IMR-90 (cell line): ENCODE results near the gene AMDHD2. TPM values are rescaled to one million over a fixed set of nuclear protein-coding genes. Genes with fewer than 3 reads are reported as not detected.

Experiments
- ATAC-seq: fragments of 200-7000 bp; cut with Tn5 transposase; 2 replicates; pipeline ENCODE4 v1.9.1; 2020; ENCODE audit warnings: low read depth, mild to moderate bottlenecking, moderate library complexity
- BruUV-seq: library from RNA; stranded (reverse); fragments of 400-500 nt; replicated peaks from 2 replicates; lab custom pipeline; 2021; lab: Mats Ljungman, UMichigan
- CTCF ChIA-PET: fragments of 300-600 bp; formaldehyde crosslinking; extraction: SDS; loops from one replicate; lab custom pipeline; 2021; ENCODE audit warnings: antibody characterized with exemption; lab: Yijun Ruan, JAX
- POLR2A ChIA-PET: fragments of 300-600 bp; sonication (Branson Sonifier 250); formaldehyde crosslinking; loops from one replicate; lab custom pipeline; 2022; ENCODE audit warnings: antibody characterized with exemption; ENCODE audit not compliant: unreplicated experiment; lab: Charles Lee
- DNase-seq: peaks from one replicate; pipeline ENCODE4 v3.0.0; 2013
- H2AFZ ChIP-seq: replicated peaks from 2 replicates; pipeline ENCODE3; 2013; ENCODE audit warnings: low read length, mild to moderate bottlenecking; ENCODE audit not compliant: poor library complexity
- H2AK5ac ChIP-seq: 2 replicates; pipeline ENCODE4 v1.6.1; 2013; ENCODE audit warnings: low read depth, low read length, inconsistent platforms
- H2AK9ac ChIP-seq: replicated peaks from 2 replicates; pipeline ENCODE3; 2013; ENCODE audit warnings: mild to moderate bottlenecking, low read depth, low read length, moderate library complexity; ENCODE audit not compliant: poor library complexity
- H2BK120ac ChIP-seq: 2 replicates; pipeline ENCODE4 v1.6.1; 2013; ENCODE audit warnings: low read depth, low read length, inconsistent platforms
- H2BK15ac ChIP-seq: 3 replicates; pipeline ENCODE4 v1.6.1; 2013; ENCODE audit warnings: low read depth, low read length, inconsistent platforms
- H2BK20ac ChIP-seq: 2 replicates; pipeline ENCODE4 v1.6.1; 2013; ENCODE audit warnings: low read depth, mild to moderate bottlenecking, inconsistent platforms, low read length, moderate library complexity
- H2BK5ac ChIP-seq: 2 replicates; pipeline ENCODE4 v1.6.1; 2013; ENCODE audit warnings: mild to moderate bottlenecking, low read depth, low read length, inconsistent platforms; ENCODE audit not compliant: poor library complexity, severe bottlenecking
- H3K14ac ChIP-seq: replicated peaks from 2 replicates; pipeline ENCODE4 v1.6.1; 2013; ENCODE audit warnings: low read depth, low read length, inconsistent platforms
- H3K18ac ChIP-seq: 2 replicates; pipeline ENCODE4 v1.6.1; 2013; ENCODE audit warnings: low read depth, low read length, control low read depth
- H3K23ac ChIP-seq: 2 replicates; pipeline ENCODE4 v1.6.1; 2013; ENCODE audit warnings: low read depth, low read length, inconsistent platforms
- H3K27ac ChIP-seq: 2 replicates; pipeline ENCODE4 v1.5.1; 2013; ENCODE audit warnings: mild to moderate bottlenecking, control low read depth, low read length; ENCODE audit not compliant: insufficient read depth
- H3K27me3 ChIP-seq: 2 replicates; pipeline ENCODE4 v1.6.1; 2013; ENCODE audit warnings: low read length; ENCODE audit not compliant: control insufficient read depth, insufficient read depth
- H3K36me3 ChIP-seq: 2 replicates; pipeline ENCODE4 v1.6.1; 2013; ENCODE audit warnings: low read length, mixed read lengths; ENCODE audit not compliant: control insufficient read depth, insufficient read depth
- H3K4ac ChIP-seq: 2 replicates; pipeline ENCODE4 v1.6.1; 2013; ENCODE audit warnings: low read depth, low read length, inconsistent platforms
- H3K4me1 ChIP-seq: 2 replicates; pipeline ENCODE4 v1.6.1; 2013; ENCODE audit warnings: low read length, mixed read lengths; ENCODE audit not compliant: control insufficient read depth, insufficient read depth
- H3K4me2 ChIP-seq: 2 replicates; pipeline ENCODE4 v1.6.1; 2013; ENCODE audit warnings: low read depth, mild to moderate bottlenecking, control low read depth, low read length, moderate library complexity
- H3K4me3 ChIP-seq: 2 replicates; pipeline ENCODE4 v1.5.1; 2013; ENCODE audit warnings: low read depth, mild to moderate bottlenecking, control low read depth, low read length, moderate library complexity; ENCODE audit not compliant: insufficient read depth
- H3K56ac ChIP-seq: 2 replicates; pipeline ENCODE4 v1.6.1; 2013; ENCODE audit warnings: low read length, inconsistent platforms; ENCODE audit not compliant: insufficient read depth; ENCODE audit errors: extremely low read depth
- H3K79me1 ChIP-seq, 2 experiments: 2 replicates each; pipeline ENCODE4 v1.6.1; 2013; ENCODE audit warnings: low read length in 2 of 2, inconsistent platforms in 1 of 2, low read depth in 1 of 2
- H3K9ac ChIP-seq: 2 replicates; pipeline ENCODE4 v1.6.1; 2013; ENCODE audit warnings: low read depth, low read length, control low read depth
- H3K9me1 ChIP-seq: 2 replicates; pipeline ENCODE4 v1.6.1; 2013; ENCODE audit warnings: low read length, inconsistent platforms; ENCODE audit not compliant: insufficient read depth
- H3K9me3 ChIP-seq: 2 replicates; pipeline ENCODE4 v1.6.1; 2013; ENCODE audit warnings: low read length; ENCODE audit not compliant: control insufficient read depth, insufficient read depth
- H4K20me1 ChIP-seq: 2 replicates; pipeline ENCODE4 v1.6.1; 2013; ENCODE audit warnings: low read length, inconsistent platforms; ENCODE audit not compliant: insufficient read depth
- H4K5ac ChIP-seq: 2 replicates; pipeline ENCODE4 v1.6.1; 2013; ENCODE audit warnings: mild to moderate bottlenecking, low read depth, low read length, control low read depth
- H4K8ac ChIP-seq, 2 experiments: 2 replicates each; pipeline ENCODE4 v1.6.1; 2013; ENCODE audit warnings: low read depth in 2 of 2, low read length in 2 of 2, control low read depth in 1 of 2, inconsistent platforms in 1 of 2
- H4K91ac ChIP-seq: 2 replicates; pipeline ENCODE4 v1.6.1; 2013; ENCODE audit warnings: low read depth, low read length, inconsistent platforms; ENCODE audit not compliant: insufficient read depth
- BHLHE40 ChIP-seq: fragments of 150-350 bp; IDR thresholded peaks from 2 replicates; pipeline ENCODE4 v1.6.1; 2016; ENCODE audit warnings: mild to moderate bottlenecking, low read depth, low read length
- CHD1 ChIP-seq: IDR thresholded peaks from 2 replicates; pipeline ENCODE4 v1.6.1; 2012; ENCODE audit warnings: low read depth, low read length, improper control_type of control experiment
- CTCF ChIP-seq: conservative IDR thresholded peaks from 2 replicates; pipeline ENCODE4 v1.5.1; 2012; ENCODE audit warnings: mild to moderate bottlenecking, low read depth, low read length, improper control_type of control experiment
- ELK1 ChIP-seq: fragments of 150-350 bp; IDR thresholded peaks from 2 replicates; pipeline ENCODE4 v1.6.1; 2016; ENCODE audit warnings: low read depth, mild to moderate bottlenecking, low read length, moderate library complexity, borderline replicate concordance
- FOS ChIP-seq: fragments of 150-350 bp; IDR thresholded peaks from 2 replicates; pipeline ENCODE4 v1.6.1; 2016; ENCODE audit warnings: low read depth, low read length
- MAZ ChIP-seq: IDR thresholded peaks from 2 replicates; pipeline ENCODE4 v1.6.1; 2012; ENCODE audit warnings: low read depth, mild to moderate bottlenecking, low read length, improper control_type of control experiment, moderate library complexity, borderline replicate concordance
- MXI1 ChIP-seq: IDR thresholded peaks from 2 replicates; pipeline ENCODE4 v1.6.1; 2012; ENCODE audit warnings: low read depth, mild to moderate bottlenecking, low read length, moderate library complexity, borderline replicate concordance
- NFE2L2 ChIP-seq: fragments of 150-350 bp; IDR thresholded peaks from 2 replicates; pipeline ENCODE4 v1.6.1; 2016; ENCODE audit warnings: low read depth, mild to moderate bottlenecking, low read length
- POLR2A ChIP-seq: IDR thresholded peaks from 2 replicates; pipeline ENCODE4 v1.6.1; 2012; ENCODE audit warnings: mild to moderate bottlenecking, low read depth, low read length
- RAD21 ChIP-seq: IDR thresholded peaks from 2 replicates; pipeline ENCODE4 v1.6.1; 2012; ENCODE audit warnings: low read length, improper control_type of control experiment
- RCOR1 ChIP-seq: IDR thresholded peaks from 2 replicates; pipeline ENCODE4 v1.6.1; 2012; ENCODE audit warnings: mild to moderate bottlenecking, low read length, improper control_type of control experiment; ENCODE audit not compliant: insufficient replicate concordance
- RFX5 ChIP-seq: IDR thresholded peaks from 2 replicates; pipeline ENCODE4 v1.8.0; 2012; ENCODE audit warnings: low read depth, mild to moderate bottlenecking, low read length, moderate library complexity
- SMC3 ChIP-seq: fragments of 150-350 bp; IDR thresholded peaks from 2 replicates; pipeline ENCODE4 v1.6.1; 2016; ENCODE audit warnings: low read depth, mild to moderate bottlenecking, antibody characterized with exemption, low read length, moderate library complexity
- USF2 ChIP-seq: fragments of 150-350 bp; IDR thresholded peaks from 2 replicates; pipeline ENCODE4 v1.6.1; 2017; ENCODE audit warnings: mild to moderate bottlenecking, antibody characterized with exemption, low read length, low read depth
- WGBS, 2 experiments: methylation state at CpG; one replicate each; pipeline versions ENCODE4 v1.1.5 to v1.1.7; 2013; ENCODE audit warnings: missing lambda C conversion rate in 2 of 2; ENCODE audit not compliant: insufficient read length in 1 of 2; ENCODE audit errors: extremely low coverage in 2 of 2; 5-methylcytosine and 5-hydroxymethylcytosine counted together
- dilution Hi-C: fragments of 300-500 bp; cut with HindIII; formaldehyde crosslinking; loops from one replicate; pipeline ENCODE4 v1.14.3; 2018; ENCODE audit warnings: low sequenced_read_pairs; ENCODE audit not compliant: unreplicated experiment
- in situ Hi-C: fragments of 300-500 bp; cut with MboI; formaldehyde crosslinking; loops from 3 replicates; pipeline ENCODE4 v1.14.3; 2019; ENCODE audit warnings: low sequenced_read_pairs, inconsistent platforms, mixed read lengths
- intact Hi-C: fragments of 100-400 bp; cut with micrococcal nuclease; formaldehyde crosslinking; loops from 2 replicates; pipeline ENCODE4 v1.10.0; 2022
- polyA plus RNA-seq, 3 experiments: library from polyadenylated mRNA; depleted of rRNA; stranded (reverse); fragments of >200 nt; gene quantifications; 2 replicates each; pipeline ENCODE4 v1.2.3, GENCODE V29; 2012; ENCODE audit warnings: low replicate concordance in 1 of 3
- total RNA-seq: library from RNA; depleted of rRNA; stranded (reverse); fragments of >200 nt; gene quantifications from 2 replicates; pipeline ENCODE4 v1.2.3, GENCODE V29; 2012

The AMDHD2 gene
- total and polyA plus RNA-seq, 2 of the 4 experiments (the other 2 are of a cell fraction): 10.6 to 30.3 TPM

- CTCF ChIA-PET: interaction anchor here (0.6 kb wide), 1 partner anchor 1821 kb away, joined by 6 read pairs; no protein-coding TSS in a partner anchor
- intact Hi-C loops: no loop called here
- DNase-seq: no peak
- no peak for TF ChIP-seq FOS
- TF ChIP-seq RCOR1: no peak
- no peak for TF ChIP-seq MAZ
- TF ChIP-seq USF2: no peak
- no peak for TF ChIP-seq BHLHE40
- no peak for TF ChIP-seq SMC3
- TF ChIP-seq MXI1: no peak
- TF ChIP-seq POLR2A: no peak
- no peak for TF ChIP-seq CTCF
- no peak for TF ChIP-seq RFX5
- TF ChIP-seq RAD21: no peak
- TF ChIP-seq NFE2L2: no peak
- TF ChIP-seq ELK1: no peak
- no peak for TF ChIP-seq CHD1
These were observed 1.1 kb upstream of the AMDHD2 start for GRCh38 chr16:2518823-2519710.

More at GRCh38 chr16:2518823-2519710, 1.1 kb upstream of the AMDHD2 start:
- H2AK9ac ChIP-seq: peak overlapping the region; percentile 44
- H3K36me3 ChIP-seq: peaks cover 14% of the 10 kb centered on the region
- peaks cover 16 to 65% of the 10 kb centered on the region in 2 experiments for H3K79me1 ChIP-seq
- peak overlapping the region in 1 of 2 experiments; percentile 73; a peak in 1 of 4 replicates for H4K8ac ChIP-seq
- peaks cover 19% of the 10 kb centered on the region for H3K9me1 ChIP-seq
- H3K4me2 ChIP-seq: no peak overlapping the region
- H2BK5ac ChIP-seq: no peak overlapping the region
- no peak overlapping the region for H4K5ac ChIP-seq
- H3K27ac ChIP-seq: peak overlapping the region; percentile 62; the same call in 1 of the 2 replicates
- H3K4me1 ChIP-seq: peaks cover 13% of the 10 kb centered on the region
- no peak overlapping the region for H3K9ac ChIP-seq
- H2BK15ac ChIP-seq: no peak overlapping the region
- no peak overlapping the region for H3K4me3 ChIP-seq
- 92% methylated on average over 21 of the region's 39 CpGs; no CpG with 5 or more reads in 1 of the 2 experiments for WGBS, 2 experiments
- no peak overlapping the region for H3K56ac ChIP-seq
- in situ Hi-C loops (no loop called here), dilution Hi-C loops (no loop called here)
- H3K4ac ChIP-seq: no peak overlapping the region
- peaks cover 57% of the 10 kb centered on the region for H4K20me1 ChIP-seq
- ATAC-seq: no peak
- H3K27me3 ChIP-seq: no peaks in the 10 kb centered on the region
- H3K23ac ChIP-seq: no peak overlapping the region
- TSS peak; percentile 9 for BruUV-seq
- peak overlapping the region; percentile 56; the same call in 1 of the 2 replicates for H2AK5ac ChIP-seq
- POLR2A ChIA-PET: no interaction called here
- H2BK20ac ChIP-seq: no peak overlapping the region
- H3K18ac ChIP-seq: no peak overlapping the region
- no peaks in the 10 kb centered on the region for H3K9me3 ChIP-seq
- no peak overlapping the region for H3K14ac ChIP-seq
- H2AFZ ChIP-seq: no peak overlapping the region
- no peak overlapping the region for H4K91ac ChIP-seq
- H2BK120ac ChIP-seq: no peak overlapping the region
